Kidney (tissue), 14 donors: ENCODE measurements around the gene SEMA3F. TPM values are rescaled to one million over a fixed set of nuclear protein-coding genes. Genes with fewer than 3 reads are reported as not detected.

ENCODE experiments used
- DNase-seq, 5 donors: peaks; one replicate each; pipeline ENCODE4 v3.0.0-alpha.2; 2013 to 2020
- FAIRE-seq: peaks from 2 replicates; lab custom pipeline; 2012; peaks lifted over from hg19 to GRCh38; lab: Jason Lieb, UNC
- H3K27ac ChIP-seq, 2 donors: one replicate each; pipeline ENCODE4 v1.7.0; 2013; ENCODE audit warnings: low read depth in 2 of 2, low read length in 2 of 2, inconsistent platforms in 1 of 2
- H3K27me3 ChIP-seq: one replicate; pipeline ENCODE4 v1.7.1; 2013; ENCODE audit warnings: low read length, inconsistent platforms; ENCODE audit not compliant: control insufficient read depth, insufficient read depth
- H3K36me3 ChIP-seq, 3 donors: one replicate each; pipeline versions ENCODE4 v1.7.0 to v1.7.1; 2013; ENCODE audit warnings: low read length in 3 of 3, control low read depth in 1 of 3, inconsistent platforms in 1 of 3; ENCODE audit not compliant: insufficient read depth in 3 of 3, control insufficient read depth in 2 of 3
- H3K4me1 ChIP-seq, 3 donors: one replicate each; pipeline versions ENCODE4 v1.7.0 to v1.7.1; 2013; ENCODE audit warnings: low read length in 3 of 3, inconsistent platforms in 1 of 3, low read depth in 1 of 3; ENCODE audit not compliant: control insufficient read depth in 2 of 3, insufficient read depth in 2 of 3
- H3K4me3 ChIP-seq, 3 donors: one replicate each; pipeline versions ENCODE4 v1.7.0 to v1.8.1; 2013; ENCODE audit warnings: low read length in 3 of 3, control low read depth in 1 of 3, inconsistent platforms in 1 of 3
- H3K9ac ChIP-seq, 3 donors: one replicate each; pipeline versions ENCODE4 v1.7.0 to v1.7.1; 2013; ENCODE audit warnings: low read length in 3 of 3, control low read depth in 1 of 3, inconsistent platforms in 1 of 3
- H3K9me3 ChIP-seq, 3 donors: one replicate each; pipeline versions ENCODE4 v1.7.0 to v1.7.1; 2013; ENCODE audit warnings: low read length in 3 of 3, control low read depth in 1 of 3, inconsistent platforms in 1 of 3; ENCODE audit not compliant: control insufficient read depth in 2 of 3, insufficient read depth in 1 of 3
- intact Hi-C: fragments of 100-400 bp; cut with DNase I; formaldehyde crosslinking; loops from one replicate; pipeline ENCODE4 v1.11.1; 2022
- polyA plus RNA-seq: library from polyadenylated mRNA; stranded (reverse); fragments of 350-450 nt; fragmentation: Illumina TruSeq; extraction: RNeasy Lipid Tissue Mini Kit (QIAGEN cat#74804); gene quantifications from one replicate; pipeline ENCODE4 v1.2.3, GENCODE V29; 2014; ENCODE audit warnings: low read depth, low replicate concordance; ENCODE audit not compliant: insufficient read depth
- total RNA-seq: library from RNA; stranded (reverse); fragmentation: NEBNext Ultra II Directional; extraction: Animal tissue kit (Norgen Biotek cat#: 25700); gene quantifications from one replicate; pipeline ENCODE4 v1.2.1, GENCODE V29; 2021
- TF ChIP-seq, protein P1 (sequence below): IDR thresholded peaks from 3 replicates; pipeline ENCODE4 v1.5.1; 2012; ENCODE audit warnings: mild to moderate bottlenecking, moderate library complexity, borderline replicate concordance; ENCODE audit not compliant: insufficient read depth; ENCODE audit errors: extremely low read depth
- donor health status: control.
- donor health status: control.
- donor health status: control.
- donor health status: control.
- donor health status: control.
- donor health status: DM: yes; HTN: yes; CAD: no.
- donor health status: Normal renal cell carcinoma (clear cell type).

SEMA3F gene
- total and polyA plus RNA-seq, 2 donors from 2014 or later = 36.7 to 39.9 TPM

DNA sequence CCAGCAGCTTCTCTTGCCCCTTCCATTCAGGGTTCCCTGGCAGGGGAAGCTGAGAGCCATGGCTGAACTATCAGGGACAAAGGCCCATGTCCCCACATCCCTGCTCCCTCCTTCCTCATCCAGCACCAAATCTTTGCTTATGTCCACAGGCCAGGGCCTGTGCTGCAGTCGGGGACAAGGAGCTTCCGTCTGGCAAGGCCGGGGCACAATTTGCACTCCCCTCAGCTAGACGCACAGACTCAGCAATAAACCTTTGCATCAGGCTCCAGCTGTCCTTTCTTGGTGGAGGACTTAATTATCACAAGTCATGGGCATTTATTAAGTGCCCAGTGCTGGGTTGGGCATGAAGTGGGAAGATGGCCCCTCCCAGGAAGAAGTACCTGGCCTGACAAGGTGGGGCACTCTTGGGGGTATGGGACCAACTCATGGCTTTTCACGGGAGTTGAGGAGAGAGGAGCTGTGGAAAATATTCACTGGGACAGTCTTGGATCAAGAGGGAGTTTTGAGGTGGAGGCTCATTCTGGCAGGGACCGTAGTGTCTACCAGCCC lies 41.2 kb downstream of the SEMA3F start:
- TF ChIP-seq, protein P1, sequence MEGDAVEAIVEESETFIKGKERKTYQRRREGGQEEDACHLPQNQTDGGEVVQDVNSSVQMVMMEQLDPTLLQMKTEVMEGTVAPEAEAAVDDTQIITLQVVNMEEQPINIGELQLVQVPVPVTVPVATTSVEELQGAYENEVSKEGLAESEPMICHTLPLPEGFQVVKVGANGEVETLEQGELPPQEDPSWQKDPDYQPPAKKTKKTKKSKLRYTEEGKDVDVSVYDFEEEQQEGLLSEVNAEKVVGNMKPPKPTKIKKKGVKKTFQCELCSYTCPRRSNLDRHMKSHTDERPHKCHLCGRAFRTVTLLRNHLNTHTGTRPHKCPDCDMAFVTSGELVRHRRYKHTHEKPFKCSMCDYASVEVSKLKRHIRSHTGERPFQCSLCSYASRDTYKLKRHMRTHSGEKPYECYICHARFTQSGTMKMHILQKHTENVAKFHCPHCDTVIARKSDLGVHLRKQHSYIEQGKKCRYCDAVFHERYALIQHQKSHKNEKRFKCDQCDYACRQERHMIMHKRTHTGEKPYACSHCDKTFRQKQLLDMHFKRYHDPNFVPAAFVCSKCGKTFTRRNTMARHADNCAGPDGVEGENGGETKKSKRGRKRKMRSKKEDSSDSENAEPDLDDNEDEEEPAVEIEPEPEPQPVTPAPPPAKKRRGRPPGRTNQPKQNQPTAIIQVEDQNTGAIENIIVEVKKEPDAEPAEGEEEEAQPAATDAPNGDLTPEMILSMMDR = no peak
- FAIRE-seq = no peak
- H3K4me3 ChIP-seq = no peak overlapping the region
- H3K4me1 ChIP-seq = peaks cover 0 to 8% (median 0%) of the 10 kb centered on the region in 3 donors
- H3K27ac ChIP-seq = no peak overlapping the region
- peaks cover 14% of the 10 kb centered on the region for H3K27me3 ChIP-seq
- no peaks in the 10 kb centered on the region for H3K36me3 ChIP-seq
- intact Hi-C loops = no loop called here
- DNase-seq = no peak
- no peaks in the 10 kb centered on the region for H3K9me3 ChIP-seq
- no peak overlapping the region for H3K9ac ChIP-seq

DNA sequence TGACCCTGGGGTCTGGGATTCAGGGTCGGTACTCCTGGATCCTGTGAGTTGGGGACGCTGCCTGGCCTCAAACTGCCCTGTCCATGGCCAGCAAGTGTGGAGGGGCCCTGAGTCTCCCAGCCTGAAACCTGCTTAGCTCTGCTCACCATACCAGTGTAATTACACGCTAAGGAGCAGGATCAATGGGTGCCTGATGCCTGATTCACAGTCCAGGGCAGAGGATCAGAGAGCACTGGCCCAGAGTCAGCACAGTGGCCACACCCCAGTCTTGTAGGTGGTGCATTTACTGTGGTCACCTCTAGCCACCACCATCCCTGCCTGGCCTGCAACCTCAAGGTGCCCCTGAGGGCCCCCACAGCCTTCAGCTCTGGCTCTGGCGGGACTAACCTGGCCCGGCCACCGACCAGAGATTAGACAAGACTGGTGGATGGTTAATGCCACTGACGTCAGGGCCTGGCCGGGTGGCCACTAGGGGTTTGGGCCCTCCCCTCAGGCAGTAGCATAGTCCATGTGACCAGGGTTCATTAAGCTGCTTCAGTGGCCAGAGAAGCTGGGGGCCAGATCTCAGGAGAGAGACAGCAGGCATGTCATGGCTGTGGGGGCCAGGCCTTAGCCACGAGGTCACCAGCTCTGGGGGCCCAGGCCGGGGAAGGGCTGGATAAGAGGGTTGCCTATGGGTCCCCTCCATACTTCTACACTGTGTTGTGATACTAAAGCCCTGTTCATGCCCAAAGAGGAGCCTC lies 46.6 kb downstream of the SEMA3F start:
- no peak overlapping the region for H3K27ac ChIP-seq
- FAIRE-seq (no peak), DNase-seq (no peak)
- H3K9me3 ChIP-seq = no peaks in the 10 kb centered on the region
- H3K27me3 ChIP-seq = no peaks in the 10 kb centered on the region
- peaks cover 0 to 20% (median 0%) of the 10 kb centered on the region in 3 donors for H3K4me1 ChIP-seq
- no peaks in the 10 kb centered on the region for H3K36me3 ChIP-seq
- intact Hi-C loops = no loop called here
- H3K4me3 ChIP-seq = no peak overlapping the region
- TF ChIP-seq, protein P1 = no peak
- H3K9ac ChIP-seq = no peak overlapping the region

DNA sequence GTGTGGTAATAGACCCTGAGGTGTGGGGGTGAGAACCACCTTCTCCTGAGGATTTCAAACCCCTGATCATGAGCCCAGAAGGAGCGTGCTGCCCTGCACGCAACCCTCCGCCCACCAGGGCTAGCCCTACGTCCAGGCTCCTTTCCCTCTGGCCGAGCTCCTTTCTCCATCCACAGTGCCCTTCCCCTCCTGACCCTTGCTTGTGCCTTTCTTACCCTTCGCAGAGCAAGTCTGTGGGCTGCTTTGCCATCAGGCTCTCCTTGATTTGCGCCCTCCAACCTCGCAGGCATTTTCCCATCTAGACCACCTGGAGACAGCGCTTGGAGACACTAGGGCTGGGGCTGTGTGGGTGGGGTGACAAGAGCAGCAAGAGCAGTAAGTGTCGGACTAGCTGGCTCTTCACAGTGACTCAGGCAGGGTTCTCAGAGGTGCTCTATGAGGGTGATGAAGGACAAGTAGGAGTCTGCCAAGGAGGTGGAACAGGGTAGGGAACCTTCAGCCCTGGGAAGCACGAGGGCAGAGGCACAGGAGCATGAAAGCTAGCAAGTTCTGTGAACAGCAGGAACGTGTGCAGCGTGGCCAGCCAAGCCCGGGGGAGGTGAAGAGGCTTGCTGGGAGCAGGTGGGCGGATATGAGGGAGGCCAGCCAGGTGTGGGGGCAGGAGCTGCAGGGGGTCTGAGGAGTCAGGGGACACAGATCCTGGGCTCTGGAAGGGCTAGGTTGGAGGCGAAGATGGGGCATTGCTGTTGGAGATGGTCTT lies 47.4 kb downstream of the SEMA3F start:
- intact Hi-C loops = no loop called here
- H3K4me1 ChIP-seq = peaks cover 0 to 20% (median 0%) of the 10 kb centered on the region in 3 donors
- FAIRE-seq = no peak
- TF ChIP-seq, protein P1 = no peak
- no peaks in the 10 kb centered on the region for H3K27me3 ChIP-seq
- H3K27ac ChIP-seq = peak overlapping the region in 1 of 2 donors; percentile 11
- no peak overlapping the region for H3K9ac ChIP-seq
- DNase-seq = no peak
- no peaks in the 10 kb centered on the region for H3K9me3 ChIP-seq
- H3K4me3 ChIP-seq = no peak overlapping the region
- no peaks in the 10 kb centered on the region for H3K36me3 ChIP-seq
